GDM1 (cell line): ENCODE data around the gene CBX4.

Experiments
- DNase-seq: peaks from one replicate; lab custom pipeline; 2025; lab: John Stamatoyannopoulos, UW

The CBX4 gene

DNA sequence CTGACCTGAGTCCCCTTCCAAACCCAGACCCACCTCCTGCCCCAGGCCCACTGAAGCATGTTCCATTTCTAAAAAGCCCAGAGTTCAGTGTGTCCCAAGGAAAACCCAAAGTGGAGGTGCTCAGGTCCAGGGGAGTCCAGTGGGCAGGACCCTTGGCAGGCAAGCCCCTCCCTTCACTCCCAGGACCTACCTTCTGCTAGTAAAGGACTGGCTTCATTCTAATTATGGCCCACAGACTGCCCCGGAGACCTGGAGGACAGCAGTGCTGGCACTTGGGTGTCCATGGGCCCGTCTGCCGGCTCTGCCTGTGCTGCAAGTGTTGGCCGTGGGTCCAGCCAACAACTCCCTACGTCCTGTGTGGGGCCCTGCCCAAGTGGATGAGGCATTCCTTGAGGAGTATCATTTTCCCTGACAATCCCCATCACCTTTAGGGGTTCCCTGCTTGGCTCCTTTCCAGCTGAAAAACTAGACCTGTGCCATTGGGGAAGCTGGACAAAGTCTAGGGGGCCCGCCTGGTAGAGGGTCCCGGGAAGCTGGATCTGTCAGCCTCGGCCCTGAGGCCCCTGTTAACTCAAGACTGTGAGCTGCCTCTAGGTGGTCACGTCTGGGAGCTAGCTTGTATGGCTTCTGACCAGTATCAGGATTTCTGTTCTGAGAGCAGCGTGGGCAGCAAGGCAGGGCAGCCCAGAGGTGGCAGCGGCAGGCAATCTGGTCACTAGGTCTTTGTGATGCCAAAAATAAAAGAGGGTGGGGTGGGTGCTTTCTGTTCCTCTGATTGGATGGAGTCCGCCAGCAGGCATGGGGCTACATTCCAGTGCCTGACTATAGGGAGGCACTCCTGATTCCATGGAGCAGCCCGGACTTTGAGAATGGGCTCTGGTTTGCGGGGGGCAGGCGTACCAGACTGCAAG is 53.1 kb downstream of the CBX4 start:
- DNase-seq = no peak

DNA sequence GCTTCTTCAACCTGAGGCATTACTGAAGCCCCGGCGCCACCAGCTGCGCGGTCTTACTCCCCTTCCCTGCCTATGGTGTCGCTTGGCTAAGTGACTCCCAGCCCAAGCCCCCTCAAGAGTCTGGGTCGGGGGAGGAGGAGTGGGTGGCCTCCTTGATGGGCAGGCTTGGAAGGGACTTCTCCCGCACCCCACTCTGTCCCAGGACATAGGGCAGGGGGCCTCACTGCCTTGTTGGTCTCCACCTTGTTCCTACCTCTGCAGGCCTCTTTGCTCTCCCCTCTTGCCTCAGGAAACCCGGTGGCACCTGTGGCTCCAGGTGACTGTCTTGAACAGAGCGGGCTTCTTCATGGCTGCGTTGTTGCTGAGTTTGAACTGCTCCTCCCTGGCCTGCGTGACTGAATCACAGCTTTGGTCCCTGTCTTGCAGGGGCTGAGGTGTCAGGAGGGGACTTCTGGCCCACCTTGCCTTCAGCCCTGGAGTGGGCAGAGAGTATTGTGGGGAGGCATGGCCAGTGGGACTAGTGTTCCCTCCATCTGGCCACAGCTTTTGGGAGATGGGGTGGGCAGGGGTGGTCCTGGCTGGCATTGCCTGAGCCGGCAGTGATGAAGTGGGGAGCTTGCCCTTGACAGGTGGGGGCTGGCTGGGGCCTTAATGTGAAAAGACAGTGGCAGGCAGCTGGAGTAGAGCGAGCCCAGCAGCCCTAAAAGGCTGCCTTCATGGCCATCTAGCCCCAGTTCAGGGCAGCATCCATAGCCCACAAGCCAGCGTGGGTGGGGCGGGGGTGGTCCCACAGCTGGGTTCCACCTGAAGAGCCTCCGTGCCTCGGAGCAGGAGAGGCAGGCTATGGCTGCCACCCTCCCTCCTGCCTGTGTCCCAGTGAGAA is 54.0 kb downstream of the CBX4 start:
- no peak for DNase-seq

DNA sequence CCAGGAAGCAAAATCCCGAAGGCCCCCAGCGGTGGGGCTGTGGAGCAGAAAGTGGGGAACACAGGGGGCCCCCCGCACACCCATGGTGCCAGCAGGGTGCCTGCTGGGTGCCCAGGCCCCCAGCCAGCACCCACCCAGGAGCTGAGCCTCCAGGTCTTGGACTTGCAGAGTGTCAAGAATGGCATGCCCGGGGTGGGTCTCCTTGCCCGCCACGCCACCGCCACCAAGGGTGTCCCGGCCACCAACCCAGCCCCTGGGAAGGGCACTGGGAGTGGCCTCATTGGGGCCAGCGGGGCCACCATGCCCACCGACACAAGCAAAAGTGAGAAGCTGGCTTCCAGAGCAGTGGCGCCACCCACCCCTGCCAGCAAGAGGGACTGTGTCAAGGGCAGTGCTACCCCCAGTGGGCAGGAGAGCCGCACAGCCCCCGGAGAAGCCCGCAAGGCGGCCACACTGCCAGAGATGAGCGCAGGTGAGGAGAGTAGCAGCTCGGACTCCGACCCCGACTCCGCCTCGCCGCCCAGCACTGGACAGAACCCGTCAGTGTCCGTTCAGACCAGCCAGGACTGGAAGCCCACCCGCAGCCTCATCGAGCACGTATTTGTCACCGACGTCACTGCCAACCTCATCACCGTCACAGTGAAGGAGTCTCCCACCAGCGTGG is 54.8 kb downstream of the CBX4 start:
- no peak for DNase-seq

DNA sequence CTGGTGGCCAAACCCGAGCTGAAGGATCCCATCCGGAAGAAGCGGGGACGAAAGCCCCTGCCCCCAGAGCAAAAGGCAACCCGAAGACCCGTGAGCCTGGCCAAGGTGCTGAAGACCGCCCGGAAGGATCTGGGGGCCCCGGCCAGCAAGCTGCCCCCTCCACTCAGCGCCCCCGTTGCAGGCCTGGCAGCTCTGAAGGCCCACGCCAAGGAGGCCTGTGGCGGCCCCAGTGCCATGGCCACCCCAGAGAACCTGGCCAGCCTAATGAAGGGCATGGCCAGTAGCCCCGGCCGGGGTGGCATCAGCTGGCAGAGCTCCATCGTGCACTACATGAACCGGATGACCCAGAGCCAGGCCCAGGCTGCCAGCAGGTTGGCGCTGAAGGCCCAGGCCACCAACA is 55.3 kb downstream of the CBX4 start:
- no peak for DNase-seq
